GM21723 (cell line): ENCODE data around the gene PLIN4.

ENCODE experiments used
- ATAC-seq: cut with Tn5 transposase; IDR thresholded peaks from one replicate; pipeline ENCODE4 v1.9.1; 2021; ENCODE audit warnings: mild to moderate bottlenecking, moderate library complexity; ENCODE audit not compliant: unreplicated experiment

The PLIN4 gene

DNA sequence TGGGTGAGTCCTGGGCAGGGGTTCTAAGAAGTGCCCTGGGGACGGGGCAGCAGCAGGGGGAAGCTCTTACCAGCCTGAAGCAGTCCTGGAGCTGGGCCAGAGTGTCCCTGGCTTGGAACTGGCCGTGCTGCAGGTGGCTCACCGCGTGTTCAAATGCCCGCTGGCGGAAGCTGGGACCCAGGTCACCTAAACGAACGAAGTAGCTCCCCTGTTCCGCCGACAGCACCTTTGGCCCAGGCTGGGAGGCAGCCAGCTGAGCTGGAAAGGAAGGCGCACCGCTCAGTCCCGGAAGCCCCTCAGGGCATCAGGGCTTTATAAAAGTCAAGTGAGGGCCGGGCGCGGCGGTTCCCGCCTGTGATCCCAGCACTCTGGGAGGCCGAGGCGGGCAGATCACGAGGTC, 9.6 kb downstream of the PLIN4 start:
- ATAC-seq: no peak

DNA sequence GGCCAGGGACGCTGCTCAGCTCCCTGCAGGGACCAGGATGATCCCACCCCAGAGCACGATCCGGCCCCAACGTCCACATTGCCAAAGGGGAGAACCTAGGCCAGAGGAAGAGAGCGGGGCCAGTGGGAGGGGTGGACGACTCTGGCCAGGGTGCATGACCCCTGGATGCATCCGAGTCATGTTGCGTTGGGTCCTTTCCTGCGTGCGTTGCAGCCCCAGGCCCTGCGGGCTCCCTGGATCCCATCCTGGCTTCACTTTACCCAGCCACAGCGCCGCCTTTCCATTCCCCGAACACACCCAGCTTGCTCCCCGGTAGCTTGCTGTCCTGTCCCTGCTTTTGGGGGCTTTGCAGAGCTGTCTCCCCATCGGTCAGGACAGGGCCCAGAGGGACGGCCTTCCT, 10.5 kb downstream of the PLIN4 start:
- ATAC-seq: no peak

DNA sequence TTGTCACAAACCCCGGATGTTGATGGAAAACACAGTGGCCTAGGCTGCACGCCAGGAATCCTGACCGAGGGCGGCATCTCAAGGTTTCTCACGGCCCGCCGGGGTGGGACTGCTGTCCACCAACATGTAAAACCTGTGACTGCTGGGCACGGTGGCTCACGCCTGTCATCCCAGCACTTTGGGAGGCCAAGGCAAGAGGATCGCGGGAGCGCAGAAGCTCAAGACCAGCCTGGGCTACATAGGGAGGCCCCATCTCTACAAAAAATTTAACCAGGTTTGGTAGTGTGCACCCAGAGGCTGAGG, 11.2 kb downstream of the PLIN4 start:
- ATAC-seq: no peak

- no peak for ATAC-seq
Measured at GRCh38 chr19:4506449-4507149, 11.7 kb downstream of the PLIN4 start.

DNA sequence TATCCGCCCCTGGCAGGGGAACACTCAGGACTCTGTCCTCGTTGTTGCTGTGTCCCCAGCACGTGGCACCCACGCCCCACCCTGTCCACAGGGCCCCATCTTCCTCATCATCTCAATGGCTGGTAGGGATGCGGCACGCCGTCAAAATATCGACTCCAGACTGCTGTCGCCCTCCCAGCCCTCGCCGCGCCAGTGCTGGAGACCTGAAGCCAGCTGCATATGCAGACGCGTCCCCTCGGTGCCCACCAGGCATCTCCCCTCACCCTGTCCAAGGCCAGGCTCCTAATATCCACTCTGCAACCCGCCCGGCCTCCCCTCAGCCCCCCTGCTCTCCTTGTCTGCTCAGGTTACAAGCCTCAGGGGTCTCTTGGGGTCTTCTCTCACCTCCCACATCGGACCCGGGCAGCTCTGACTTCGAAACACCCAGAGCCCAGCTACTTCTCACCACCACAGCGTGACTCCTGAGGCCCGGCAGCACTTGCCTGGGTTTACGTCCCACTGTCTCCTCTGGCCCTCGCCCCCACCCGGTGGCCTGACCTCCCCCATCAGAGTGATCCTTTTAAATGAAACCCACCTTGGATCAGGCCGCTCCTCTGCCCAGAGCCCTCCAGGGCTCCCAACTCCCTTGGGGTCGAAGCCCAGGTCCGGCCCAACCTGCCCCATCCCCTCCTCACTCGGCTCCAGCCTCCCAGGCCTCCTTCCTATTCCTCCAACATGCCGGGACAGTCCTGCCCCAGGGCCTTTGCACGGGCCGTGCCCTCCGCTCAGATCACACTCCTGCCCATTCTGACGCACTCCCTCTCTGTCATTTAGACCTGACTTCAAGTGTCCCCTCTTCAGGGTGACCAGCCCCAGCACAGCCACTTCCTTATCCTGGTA, 12.5 kb downstream of the PLIN4 start:
- no peak for ATAC-seq

DNA sequence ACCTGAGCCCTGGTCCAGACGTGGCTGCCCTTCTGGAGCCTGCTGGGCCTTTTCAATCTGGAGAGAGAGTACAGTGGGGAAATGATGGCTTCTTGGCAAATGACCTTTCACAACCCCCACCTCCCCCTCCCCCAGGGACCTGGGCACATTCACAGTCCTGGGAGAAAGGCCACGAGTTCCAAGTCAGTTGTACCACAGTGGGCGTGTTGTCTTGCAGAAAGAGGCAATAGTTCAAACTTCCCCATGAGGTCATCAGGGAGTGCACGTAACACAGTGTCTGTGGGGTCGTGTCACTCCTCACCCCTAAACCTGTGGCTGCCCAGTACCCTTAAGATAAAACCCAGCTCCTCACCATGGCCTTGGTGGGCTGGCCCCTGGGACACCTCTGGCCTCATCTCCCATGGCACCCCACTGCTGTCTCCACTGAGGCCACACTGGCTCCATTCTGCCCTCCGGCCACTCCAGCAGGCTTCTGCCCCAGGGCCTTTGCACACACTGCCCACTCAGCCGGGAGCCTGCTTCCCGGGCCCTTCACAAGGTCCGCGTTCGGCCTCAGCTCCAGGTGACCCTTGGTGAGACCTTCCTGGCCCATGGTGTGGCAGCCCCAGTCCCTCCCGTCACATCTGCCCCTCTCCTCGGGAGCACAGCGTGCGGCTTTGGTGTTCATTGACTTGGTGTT, 13.3 kb downstream of the PLIN4 start:
- ATAC-seq: no peak

DNA sequence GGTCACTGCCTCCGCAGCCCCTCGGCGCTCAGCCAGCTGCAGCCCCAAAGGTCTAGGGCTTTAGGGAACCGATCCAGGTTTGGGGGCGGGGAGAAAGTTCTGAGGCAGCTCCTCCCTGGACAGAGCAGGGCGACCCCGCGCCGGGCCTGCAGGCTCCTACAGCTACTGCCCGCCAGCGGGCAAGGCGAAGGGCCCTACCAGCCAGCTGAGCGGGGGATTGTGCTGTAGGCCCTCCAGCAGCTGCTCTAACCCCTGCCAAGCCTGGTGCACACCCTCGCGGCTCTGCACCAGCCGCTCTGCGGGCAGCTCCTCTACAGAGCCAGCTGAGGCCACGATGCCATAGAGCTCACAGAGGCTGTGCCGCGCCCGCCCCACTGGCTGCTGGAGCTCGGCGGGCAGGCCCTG, 14.0 kb downstream of the PLIN4 start:
- ATAC-seq: no peak

DNA sequence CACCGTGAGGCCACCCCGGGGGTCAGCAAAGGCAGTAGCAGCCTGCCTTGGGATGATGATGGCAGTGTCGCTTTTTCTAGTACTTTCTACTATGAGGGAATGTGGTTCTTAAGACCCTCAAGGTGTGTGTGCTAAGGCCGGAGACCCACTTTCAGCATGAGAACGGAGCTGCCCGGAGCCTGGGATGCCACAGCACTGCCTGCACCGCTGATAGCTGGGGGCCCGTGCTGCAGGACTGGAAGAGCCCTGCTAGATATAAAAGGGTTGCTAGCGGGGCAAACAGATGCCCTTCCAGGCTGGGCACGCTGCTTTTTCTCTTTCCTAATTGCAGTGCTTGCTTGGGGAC, 14.5 kb downstream of the PLIN4 start:
- no peak for ATAC-seq

GRCh38 chr19:4503132-4503824, 15.0 kb downstream of the PLIN4 start:
- no peak for ATAC-seq

DNA sequence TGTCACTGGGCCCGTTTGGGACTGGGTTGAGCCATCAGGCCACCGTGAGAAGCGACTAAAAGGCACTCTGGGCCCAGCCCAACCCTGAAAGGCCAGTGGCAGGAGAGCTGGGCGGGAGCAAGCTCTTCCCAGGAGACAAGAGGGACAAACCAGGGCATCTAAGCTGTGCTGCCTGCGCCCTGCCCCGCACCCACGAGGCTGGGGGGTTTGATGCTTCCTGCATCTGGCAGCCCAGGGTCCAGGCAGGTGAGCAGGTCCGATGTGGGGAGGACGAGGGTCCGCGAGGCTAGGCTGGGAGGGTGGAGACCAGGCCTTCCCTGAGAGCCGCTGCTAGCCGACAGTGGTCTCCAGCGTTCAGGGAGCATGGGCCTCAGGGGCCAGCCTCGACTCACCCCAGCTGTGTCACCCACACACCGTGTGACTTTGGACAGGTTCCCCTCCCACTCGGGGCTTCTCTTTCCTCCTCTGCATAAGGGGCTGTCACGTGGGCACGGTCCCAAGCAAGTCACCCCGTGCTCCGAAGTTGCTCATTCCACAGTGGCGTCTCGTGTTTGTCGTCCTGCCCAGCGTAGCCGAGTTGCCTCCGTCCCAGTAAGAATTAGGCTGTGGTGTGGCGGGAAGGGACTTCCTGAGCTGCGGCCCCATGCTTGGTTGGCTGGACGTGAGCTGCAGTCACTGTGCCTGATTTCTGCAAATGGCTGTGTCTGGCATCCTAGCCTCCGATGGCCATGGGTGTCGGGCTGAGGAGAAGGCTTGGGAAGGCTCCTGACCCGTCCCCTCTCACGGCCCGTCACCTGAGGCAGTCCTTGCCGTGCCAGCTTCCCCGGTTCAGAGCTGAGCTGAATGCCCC, 15.8 kb downstream of the PLIN4 start:
- ATAC-seq: no peak

GRCh38 chr19:4501691-4502090, 16.6 kb downstream of the PLIN4 start:
- ATAC-seq: no peak

DNA sequence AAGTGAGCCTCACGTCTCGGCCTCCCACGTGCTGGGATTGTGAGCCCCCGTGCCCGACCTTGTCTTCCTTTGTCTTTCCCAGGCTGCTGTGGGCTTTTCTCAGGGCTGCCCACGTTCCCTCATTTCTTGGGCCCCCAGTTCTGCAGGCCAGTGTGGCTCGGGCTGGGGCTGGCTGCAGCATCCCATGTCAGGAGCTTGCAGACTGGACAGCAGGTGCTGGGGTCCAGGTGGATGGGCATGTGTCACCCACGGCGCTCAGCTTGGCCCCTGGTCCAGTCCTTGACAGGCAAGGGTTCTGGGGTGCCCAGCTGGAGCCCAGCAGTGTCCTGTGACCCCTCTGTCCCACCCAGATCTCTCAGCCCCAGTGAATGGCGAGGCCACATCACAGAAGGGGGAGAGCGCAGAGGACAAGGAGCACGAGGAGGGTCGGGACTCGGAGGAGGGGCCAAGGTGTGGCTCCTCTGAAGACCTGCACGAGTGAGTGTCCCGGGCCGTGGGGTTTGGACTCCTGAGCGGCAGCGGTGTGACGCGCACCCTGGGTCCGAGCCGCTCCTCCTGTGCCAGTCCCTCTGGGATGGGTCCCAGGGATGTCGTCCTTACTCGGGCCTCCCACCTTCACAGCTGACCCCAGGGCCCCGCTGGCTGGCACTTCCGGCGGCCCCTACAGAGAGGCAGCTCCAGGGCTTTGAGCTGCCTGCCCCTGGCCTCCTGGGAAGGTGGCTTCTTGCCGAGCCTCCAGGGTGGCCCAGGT, 17.3 kb downstream of the PLIN4 start:
- ATAC-seq: no peak

GRCh38 chr19:4499855-4500254, 18.4 kb downstream of the PLIN4 start:
- no peak for ATAC-seq

GRCh38 chr19:4499318-4499717, 19.0 kb downstream of the PLIN4 start:
- no peak for ATAC-seq

GRCh38 chr19:4498694-4499093, 19.6 kb downstream of the PLIN4 start:
- no peak for ATAC-seq

- no peak for ATAC-seq
Measured at GRCh38 chr19:4497770-4498389, 20.4 kb downstream of the PLIN4 start.

GRCh38 chr19:4496304-4496703, 22.0 kb downstream of the PLIN4 start:
- ATAC-seq: no peak

GRCh38 chr19:4495471-4495870, 22.8 kb downstream of the PLIN4 start:
- no peak for ATAC-seq

- no peak for ATAC-seq
Measured at GRCh38 chr19:4494691-4495064, 23.6 kb downstream of the PLIN4 start.
